HG02884 (cell line): ENCODE results near the gene HECTD4.
"Not testable (repeated sequence)": the region's sequence is repeated elsewhere in the genome, so short reads cannot be mapped to it uniquely, and the experiment has no call there.

Experiments used
- ATAC-seq: cut with Tn5 transposase; IDR thresholded peaks from one replicate; pipeline ENCODE4 v1.9.1; 2021; ENCODE audit warnings: mild to moderate bottlenecking, moderate library complexity; ENCODE audit not compliant: unreplicated experiment

The HECTD4 gene, protein sequence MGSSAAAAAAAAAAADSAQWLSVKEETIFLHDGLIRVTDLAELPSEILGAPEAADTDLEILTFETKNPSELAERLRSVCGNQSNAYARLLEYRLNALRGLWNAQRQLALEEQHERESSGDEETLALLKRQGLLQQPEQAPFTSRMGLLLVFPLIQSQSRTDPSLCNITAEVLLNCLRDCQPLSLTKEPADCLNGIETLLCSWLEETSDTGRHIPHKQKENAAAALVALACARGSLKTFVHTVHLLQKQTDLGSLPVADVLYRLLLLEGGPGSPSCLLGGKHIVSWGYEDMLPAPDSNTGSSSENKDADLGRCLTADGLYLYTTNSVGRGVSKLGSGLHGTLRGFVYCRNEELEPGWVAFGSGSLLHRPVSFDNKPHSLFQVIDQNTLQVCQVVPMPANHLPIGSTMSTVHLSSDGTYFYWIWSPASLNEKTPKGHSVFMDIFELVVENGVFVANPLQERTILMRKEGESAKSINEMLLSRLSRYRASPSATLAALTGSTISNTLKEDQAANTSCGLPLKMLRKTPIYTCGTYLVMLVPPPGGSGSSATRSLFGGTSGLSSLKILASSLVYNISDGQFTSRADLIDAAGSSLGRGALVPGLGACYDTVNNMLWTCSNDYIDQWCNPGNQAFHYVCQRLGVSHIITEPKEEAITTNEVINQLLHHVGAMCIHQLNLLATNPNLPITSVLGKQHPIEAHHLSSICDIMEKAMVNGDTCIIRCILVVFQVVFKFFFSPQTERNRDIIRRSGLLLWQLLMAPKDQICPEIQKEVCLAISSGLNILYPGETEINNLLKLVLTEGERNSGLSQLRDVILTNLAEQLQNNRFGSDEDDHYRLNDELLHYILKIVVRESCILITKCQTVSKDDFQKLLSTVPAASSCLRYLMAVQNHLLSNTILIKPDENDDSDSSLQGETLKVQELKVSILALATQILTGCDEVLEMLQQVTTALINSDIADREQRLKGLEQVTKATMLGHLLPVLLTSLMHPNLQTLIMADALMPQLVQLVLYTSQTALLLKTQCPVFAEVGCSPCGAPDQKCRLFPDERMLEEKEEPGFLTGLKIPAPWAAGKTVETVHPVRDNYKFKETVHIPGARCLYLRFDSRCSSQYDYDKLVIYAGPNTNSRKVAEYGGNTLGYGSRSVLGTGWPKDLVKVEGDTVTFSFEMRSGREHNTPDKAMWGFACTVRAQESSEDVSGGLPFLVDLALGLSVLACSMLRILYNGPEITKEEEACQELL (N-terminal part only)

GRCh38 chr12:112381883-112382796 lies at the start of gene HECTD4:
TSS of gene HECTD4 (minus strand) at chr12:112382431. CDS start at chr12:112382128, 303 bp downstream.
- peak; percentile 87 for ATAC-seq

DNA sequence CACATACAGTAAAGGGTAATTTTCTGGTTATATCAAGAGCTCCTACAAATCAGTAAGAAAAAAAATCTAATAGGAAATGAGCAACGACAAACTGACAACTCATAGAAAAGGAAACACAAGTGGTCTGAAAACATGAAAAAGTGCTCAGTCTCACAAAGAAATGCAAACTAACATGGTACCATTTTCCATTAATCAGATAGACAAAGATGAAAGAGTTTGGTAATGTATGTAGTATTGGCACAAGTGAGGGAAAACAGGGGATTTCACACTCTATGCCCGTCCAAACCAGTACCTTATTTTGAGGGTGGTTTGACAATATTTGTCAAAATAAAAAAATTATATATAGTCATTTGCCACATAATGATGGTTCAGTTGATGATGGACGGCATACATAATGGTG lies 49.7 kb upstream of the HECTD4 start:
- no peak for ATAC-seq

GRCh38 chr12:112430929-112431328 lies 48.7 kb upstream of the HECTD4 start:
- no peak for ATAC-seq

DNA sequence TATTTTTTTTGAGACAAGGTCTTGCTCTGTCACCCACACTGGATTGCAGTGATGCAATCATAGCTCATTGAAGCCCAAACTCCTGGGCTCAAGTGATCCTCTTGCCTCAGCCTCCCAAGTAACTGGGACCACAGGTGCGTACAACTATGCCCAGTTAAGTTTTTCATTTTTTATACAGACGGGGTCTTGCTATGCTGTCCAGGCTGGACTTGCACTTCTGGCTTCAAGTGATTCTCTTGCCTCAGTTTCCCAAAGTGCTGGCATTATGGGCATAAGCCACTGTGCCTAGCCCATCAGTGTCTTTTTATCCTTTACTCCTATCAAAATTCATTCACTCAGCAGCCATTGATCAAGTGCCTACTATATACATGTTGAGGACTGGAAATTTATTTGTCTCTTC lies 45.5 kb upstream of the HECTD4 start:
- no peak for ATAC-seq

DNA sequence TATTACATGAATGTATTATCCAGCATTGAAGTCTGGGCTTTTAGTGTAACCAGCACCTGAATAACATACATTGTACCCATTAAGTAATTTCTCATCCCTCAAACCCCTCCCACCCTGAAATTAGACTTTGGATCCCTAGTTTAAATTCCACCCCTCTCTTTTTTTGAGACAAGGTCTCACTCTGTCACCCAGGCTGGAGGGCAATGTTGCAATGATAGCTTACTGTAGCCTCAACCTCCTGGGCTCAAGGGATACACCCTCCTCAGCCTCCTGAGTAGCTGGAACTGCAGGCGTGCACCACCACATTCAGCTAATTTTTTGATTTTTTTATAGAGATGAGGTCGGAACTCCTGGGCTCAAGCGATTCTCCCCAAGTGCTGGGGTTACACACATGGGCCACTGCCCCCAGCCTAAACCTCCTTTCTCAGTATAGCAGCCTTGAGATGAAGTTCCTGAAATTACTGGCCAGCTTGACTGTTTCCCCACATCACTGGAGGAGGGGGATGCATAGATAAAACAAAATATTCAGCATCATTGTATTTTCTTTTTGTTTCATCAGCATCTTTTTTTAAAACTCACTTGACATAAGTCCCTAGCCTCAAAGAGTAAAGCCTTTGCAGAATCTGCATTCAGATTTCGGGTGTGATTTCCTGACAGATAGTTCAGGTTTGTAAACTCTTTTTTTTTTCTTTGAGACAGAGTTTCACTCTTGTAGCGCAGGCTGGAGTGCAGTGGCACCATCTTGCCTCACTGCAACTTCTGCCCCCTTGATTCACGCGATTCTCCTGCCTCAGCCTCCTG lies 43.6 kb upstream of the HECTD4 start:
- ATAC-seq, result no peak

- no peak for ATAC-seq
These were observed 41.9 kb upstream of the HECTD4 start for GRCh38 chr12:112424126-112424525.

DNA sequence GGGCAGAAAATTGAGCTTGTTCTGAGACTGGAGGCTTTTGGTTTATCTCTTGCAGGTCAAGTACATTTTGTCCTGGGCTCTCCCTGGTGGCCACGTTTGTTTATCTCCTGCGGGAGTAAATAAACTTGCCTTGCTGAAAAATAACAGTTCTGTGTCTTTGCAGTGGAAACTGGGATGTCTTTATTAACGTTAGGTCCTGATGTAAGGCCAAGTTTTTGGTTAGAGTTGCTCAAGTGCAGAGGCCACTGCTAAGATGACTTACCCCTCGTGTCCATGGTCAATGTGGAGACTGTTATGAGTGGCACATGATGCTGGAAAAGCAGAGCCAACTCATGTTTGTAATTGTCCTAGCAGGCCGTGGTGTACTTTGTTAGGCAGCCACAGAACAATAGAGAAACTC lies 40.3 kb upstream of the HECTD4 start:
- no peak for ATAC-seq

- ATAC-seq, result no peak
These were observed 39.1 kb upstream of the HECTD4 start for GRCh38 chr12:112421363-112421762.

- no peak for ATAC-seq
These were observed 38.5 kb upstream of the HECTD4 start for GRCh38 chr12:112420740-112421139.

- peak; percentile 30 for ATAC-seq
These were observed 37.3 kb upstream of the HECTD4 start for GRCh38 chr12:112419297-112420133.

- peak; percentile 64 for ATAC-seq
These were observed 36.5 kb upstream of the HECTD4 start, which contains the start of gene PTPN11 for GRCh38 chr12:112418608-112419296. TSS of gene PTPN11 (plus strand) at chr12:112418947. CDS start at chr12:112419112, 165 bp downstream.

DNA sequence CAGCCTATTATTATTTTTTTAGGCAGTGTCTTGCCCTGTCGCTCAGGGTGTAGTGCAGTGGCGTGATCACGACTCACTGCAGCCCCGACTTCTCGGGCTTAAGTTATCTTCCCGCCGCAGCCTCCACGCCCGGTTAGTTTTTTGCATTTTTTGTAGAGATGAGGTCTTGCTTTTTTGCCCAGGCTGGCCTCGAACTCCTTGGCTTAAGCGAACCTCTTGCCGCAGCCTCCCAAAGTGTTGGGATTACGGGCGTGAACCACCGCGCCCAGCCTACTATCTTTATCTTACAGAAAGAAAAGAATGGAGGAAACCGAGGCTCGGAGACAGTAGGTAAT lies 36.0 kb upstream of the HECTD4 start:
- no peak for ATAC-seq

GRCh38 chr12:112415457-112415856 lies 33.2 kb upstream of the HECTD4 start:
- ATAC-seq, result not testable (repeated sequence)

DNA sequence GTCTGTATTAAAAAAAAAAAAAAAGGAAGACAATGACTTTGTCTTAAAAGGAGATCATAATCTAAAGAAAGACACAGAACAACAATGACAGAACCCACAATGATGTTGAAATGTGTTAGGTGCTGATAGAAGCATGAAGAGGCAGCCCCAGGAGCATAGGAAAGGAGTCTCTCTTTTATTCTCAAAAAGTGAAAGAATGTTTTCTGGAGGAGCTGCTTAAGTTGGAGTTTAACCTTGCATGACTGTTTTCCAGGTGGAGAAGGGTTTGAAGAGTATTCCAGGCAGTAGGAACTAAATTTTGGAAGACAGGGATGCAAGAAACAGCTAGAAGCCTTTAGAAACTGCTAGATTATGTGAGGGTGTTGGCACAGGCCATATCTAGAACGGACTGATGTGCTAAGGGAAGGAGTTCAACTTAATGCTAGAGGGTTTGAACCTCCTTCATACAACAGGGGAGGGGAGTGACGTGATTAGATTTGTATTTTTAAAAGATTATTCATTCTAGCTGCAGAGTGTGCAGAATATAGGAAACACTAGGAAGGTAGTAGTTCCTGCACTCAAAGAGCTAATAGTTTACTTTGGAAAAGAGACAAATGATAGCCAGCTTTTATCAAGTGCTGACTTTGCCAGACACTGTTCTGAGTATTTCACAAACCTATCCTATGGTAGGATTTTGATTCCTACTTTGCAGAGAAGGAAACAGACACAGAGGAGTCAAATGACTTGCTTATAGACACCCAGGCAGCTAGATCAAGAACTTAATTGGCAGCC lies 31.8 kb upstream of the HECTD4 start:
- ATAC-seq, result no peak

DNA sequence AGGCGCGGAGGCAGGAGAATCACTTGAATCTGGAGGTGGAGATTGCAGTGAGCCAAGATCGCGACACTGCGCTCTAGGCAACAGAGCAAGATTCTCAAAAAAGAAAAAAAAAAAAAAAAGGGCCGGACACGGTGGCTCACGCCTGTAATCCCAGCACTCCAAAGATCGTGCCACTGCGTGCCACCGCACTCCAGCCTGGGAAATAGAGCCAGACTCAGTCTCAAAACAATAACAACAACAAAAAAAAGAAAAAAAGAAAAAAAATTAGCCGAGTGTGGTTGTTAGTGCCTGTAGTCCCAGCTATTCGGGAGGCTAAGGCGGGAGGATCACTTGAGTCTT lies 27.6 kb upstream of the HECTD4 start:
- no peak for ATAC-seq

DNA sequence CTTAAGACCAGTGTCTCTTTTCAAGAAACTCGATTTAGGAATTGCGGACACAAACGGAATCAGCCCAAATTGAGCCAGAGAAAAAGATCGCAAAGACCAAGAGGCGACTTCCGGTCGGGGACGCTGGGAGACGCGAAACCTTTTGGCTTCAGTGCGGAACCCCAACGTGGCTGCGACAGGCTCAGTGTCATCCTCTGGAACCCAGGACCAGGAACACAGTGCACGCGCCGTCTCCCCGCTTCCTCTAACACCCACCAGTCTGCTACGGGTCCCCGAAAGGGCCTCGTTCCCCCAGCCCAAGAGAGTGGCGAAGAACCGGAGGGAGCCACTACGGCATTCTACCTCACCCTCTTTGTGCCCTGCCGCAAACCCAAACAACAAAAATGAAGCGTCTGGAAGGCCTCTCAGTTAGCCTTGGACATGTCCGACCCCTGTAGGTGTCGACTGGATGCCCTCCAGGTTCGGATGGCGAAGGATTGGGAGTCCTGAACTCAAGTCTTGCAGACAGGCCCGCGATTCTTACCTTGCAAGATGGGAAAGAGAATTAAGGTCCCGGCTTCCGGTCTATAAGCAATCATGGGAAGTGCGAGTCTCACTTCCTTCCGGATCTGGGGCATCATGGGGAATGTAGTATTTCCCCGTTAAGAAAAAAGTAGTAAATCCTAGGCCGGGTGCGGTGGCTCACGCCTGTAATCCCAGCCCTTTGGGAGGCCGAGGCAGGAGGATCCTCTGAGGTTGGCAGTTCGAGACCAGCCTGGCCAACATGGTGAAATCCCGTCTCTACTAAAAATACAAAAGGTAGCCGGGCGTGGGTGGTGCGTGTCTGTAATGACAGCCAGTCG lies 27.1 kb upstream of the HECTD4 start, which contains the start of gene RPL6:
TSS of gene RPL6 (minus strand) at position 542 of the 842 bp plus-strand sequence. CDS start 949 bp downstream, outside the sequence.
- ATAC-seq, result peak; percentile 71
